Brain microvascular endothelial cell (primary cell): Measurements from ENCODE around the gene HIVEP3.

Experiments
- DNase-seq: peaks from one replicate; pipeline ENCODE4 v3.0.0-alpha.2; 2020
- H3K27ac ChIP-seq: fragments of 250-450 bp; sonication (Bioruptor Pico); 2 replicates; pipeline ENCODE4 v1.5.1; 2020; ENCODE audit warnings: mild to moderate bottlenecking, moderate library complexity
- H3K27me3 ChIP-seq: fragments of 250-450 bp; sonication (Bioruptor Pico); replicated peaks from 2 replicates; pipeline ENCODE4 v1.5.1; 2020; ENCODE audit warnings: mild to moderate bottlenecking
- H3K36me3 ChIP-seq: fragments of 250-450 bp; sonication (Bioruptor Pico); replicated peaks from 2 replicates; pipeline ENCODE4 v1.5.1; 2020; ENCODE audit warnings: mild to moderate bottlenecking
- H3K4me3 ChIP-seq: 2 replicates; pipeline ENCODE4 v1.5.1; 2011; ENCODE audit warnings: low read depth, mild to moderate bottlenecking, control low read depth, low read length, moderate library complexity
- in situ Hi-C: cut with HindIII; loops from 2 replicates; pipeline ENCODE4 v1.10.0; 2017; ENCODE audit warnings: low sequenced_read_pairs, low pct_ligation_motif_present
- TF ChIP-seq, protein P1 (sequence below): IDR thresholded peaks from 2 replicates; pipeline ENCODE4 v1.5.1; 2011; ENCODE audit warnings: low read depth, mild to moderate bottlenecking, moderate library complexity, low read length, control low read depth, inconsistent platforms; ENCODE audit errors: missing control alignments

The HIVEP3 gene

DNA sequence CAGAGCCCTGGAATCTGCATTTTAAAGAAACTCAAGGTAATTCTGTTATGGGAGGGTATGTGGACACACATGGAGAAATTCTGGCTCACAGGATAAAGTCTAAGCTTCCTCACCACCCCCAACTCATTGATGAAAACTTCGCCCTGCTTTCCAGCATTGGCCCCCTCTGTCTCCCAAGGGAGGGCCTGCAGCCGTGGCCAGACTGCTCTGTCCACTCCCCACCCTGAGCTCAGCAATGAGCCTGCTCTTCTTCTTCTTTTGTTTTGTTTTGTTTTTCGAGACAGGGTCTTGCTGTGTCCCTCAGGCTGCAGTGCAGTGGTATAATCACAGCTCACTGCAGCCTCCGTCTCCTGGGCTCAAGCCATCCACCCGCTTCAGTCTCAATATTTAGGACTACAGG is 297.5 kb downstream of the HIVEP3 start:
- TF ChIP-seq, protein P1, sequence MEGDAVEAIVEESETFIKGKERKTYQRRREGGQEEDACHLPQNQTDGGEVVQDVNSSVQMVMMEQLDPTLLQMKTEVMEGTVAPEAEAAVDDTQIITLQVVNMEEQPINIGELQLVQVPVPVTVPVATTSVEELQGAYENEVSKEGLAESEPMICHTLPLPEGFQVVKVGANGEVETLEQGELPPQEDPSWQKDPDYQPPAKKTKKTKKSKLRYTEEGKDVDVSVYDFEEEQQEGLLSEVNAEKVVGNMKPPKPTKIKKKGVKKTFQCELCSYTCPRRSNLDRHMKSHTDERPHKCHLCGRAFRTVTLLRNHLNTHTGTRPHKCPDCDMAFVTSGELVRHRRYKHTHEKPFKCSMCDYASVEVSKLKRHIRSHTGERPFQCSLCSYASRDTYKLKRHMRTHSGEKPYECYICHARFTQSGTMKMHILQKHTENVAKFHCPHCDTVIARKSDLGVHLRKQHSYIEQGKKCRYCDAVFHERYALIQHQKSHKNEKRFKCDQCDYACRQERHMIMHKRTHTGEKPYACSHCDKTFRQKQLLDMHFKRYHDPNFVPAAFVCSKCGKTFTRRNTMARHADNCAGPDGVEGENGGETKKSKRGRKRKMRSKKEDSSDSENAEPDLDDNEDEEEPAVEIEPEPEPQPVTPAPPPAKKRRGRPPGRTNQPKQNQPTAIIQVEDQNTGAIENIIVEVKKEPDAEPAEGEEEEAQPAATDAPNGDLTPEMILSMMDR, result no peak
- in situ Hi-C loops, result no loop called here
- H3K27ac ChIP-seq, result no peak overlapping the region
- no peak overlapping the region for H3K4me3 ChIP-seq
- no peaks in the 10 kb centered on the region for H3K27me3 ChIP-seq
- H3K36me3 ChIP-seq, result no peaks in the 10 kb centered on the region
- no peak for DNase-seq

DNA sequence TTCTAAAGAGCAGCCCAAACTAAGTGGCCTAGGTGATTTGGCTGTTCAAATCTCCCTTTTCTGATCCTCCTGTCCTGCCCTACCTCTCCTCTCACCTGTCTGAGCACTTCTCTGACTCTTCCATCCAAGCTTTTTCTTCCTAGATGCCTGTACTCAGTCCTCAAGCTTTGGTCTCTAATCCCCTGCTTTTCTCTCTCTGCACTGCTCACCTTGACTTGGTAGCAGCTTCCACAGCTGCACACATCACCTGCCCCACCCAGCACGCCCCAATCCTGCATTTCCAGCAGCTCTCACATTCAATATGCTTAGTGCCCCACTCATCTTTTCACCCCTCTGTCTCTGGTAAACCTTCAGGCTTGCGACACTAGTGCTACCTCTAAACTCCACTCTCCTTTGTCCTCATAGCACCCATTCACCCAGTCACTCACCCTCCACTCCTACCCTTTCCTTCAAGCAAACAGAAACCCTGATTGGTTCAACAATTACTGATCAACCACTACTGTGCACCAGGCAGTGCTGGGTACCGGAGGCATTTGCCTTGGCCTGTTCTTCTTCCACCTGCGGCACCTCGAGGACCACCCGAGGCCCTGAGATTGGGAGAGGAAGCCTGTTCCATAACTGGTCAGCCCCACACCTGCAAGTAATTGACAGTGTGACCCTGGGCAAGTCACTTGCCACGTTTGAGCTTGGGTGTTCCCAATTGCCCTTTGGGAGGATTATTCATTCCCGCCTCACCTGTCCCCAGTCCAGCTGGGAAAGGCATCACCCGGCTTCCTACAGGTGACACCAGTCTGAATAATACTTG is 298.2 kb downstream of the HIVEP3 start:
- DNase-seq, result no peak
- no peaks in the 10 kb centered on the region for H3K36me3 ChIP-seq
- TF ChIP-seq, protein P1, result no peak
- H3K4me3 ChIP-seq, result no peak overlapping the region
- no peak overlapping the region for H3K27ac ChIP-seq
- in situ Hi-C loops, result no loop called here
- H3K27me3 ChIP-seq, result no peaks in the 10 kb centered on the region

DNA sequence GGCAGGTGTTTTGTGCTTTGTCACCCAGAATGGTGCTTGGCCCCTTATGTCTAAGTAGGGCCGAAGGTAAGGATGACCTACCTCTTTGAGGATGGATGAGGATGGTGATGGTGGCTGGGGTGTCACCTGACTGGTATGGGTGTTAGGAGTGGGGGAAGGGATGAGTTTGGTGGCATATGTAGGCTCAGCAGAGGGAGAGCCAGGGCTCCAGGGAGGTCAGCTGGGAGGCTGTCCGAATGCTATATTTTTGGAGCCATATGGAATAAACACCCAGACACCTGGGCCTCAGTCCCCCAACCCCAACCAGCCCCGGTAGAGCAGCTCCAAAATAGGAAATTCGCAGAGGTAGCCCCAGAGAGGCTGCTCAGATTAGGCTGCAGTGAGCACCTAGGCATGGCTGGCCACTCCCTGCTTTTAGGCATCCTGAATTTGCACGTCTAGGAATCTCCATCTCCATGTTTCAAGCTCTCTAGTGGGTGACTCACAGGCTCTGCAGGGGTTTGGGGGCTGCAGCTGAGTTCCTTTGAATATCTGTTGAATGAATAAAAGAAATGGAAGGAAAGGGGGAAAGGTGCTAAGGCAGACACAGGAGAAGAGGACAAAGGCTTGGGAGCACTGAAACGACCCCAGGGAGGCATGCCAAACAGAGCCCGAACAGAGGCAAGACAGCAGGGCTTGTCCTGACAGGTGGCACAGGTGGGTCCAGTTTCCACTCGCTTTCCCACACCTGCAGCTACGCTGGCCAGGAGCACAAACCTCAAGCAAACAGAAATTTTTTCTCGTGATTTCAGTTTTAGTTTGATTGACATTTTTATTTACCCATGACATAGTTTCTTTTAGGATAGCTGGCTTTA is 299.0 kb downstream of the HIVEP3 start:
- no peaks in the 10 kb centered on the region for H3K36me3 ChIP-seq
- in situ Hi-C loops, result no loop called here
- H3K4me3 ChIP-seq, result no peak overlapping the region
- no peak overlapping the region for H3K27ac ChIP-seq
- DNase-seq, result no peak
- TF ChIP-seq, protein P1, result no peak
- no peaks in the 10 kb centered on the region for H3K27me3 ChIP-seq

DNA sequence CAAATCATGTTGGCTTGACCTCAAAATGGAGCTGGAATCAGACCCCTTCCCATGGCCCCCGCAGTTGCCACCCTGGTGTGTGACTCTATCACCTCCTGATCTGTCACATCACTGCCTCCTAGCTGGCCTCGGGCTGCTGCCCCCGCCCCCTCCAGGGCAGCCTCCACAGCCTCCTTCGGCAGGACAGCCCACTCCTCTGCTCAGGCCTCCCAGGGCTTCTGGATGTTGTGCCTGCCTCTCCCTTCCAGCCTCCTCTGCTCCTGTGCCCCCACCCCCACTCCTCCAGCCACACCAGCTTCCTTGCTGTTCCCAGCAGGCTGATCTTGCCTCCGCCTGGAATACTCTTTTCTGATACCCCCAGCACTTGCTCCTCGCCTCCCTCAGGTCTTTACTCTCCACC is 299.9 kb downstream of the HIVEP3 start:
- in situ Hi-C loops, result no loop called here
- no peaks in the 10 kb centered on the region for H3K27me3 ChIP-seq
- TF ChIP-seq, protein P1, result no peak
- H3K4me3 ChIP-seq, result no peak overlapping the region
- no peak overlapping the region for H3K27ac ChIP-seq
- no peak for DNase-seq
- no peaks in the 10 kb centered on the region for H3K36me3 ChIP-seq

DNA sequence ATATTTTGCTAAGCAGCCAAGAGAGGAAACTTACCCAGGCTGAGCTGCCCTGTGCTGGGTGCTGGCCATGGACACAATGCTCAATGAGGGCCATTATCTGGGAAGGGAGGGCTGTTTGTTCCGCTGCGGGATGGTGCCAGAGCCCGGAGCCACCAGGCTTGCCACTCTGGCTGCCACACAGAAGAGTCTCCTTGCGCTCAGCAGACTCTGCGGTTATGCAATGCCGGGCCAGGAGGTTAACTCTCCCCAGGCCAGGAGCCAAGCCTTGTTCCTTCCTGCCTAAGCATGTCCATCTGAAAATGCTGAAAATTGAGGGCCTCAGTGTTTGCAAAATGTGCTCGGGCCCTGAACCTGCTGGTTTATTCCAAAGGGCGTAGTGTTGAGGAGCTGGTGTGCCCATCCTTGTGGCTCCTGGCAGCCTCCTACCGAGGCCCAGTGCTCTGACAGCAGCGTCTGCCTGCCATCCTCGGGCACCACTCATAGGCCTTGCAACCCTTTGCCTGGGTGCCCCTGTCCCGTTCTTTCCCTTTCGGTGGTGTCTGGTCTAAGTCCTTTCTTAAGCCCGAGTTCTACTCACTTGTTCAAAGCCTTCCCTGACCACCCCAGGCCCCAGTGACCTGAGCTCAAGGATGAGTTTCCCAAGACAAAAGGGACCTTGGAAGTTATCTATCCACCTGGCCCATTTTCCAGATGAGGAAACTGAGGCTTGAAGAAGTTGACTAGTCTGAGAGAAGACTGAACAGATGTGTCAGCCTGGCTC is 300.5 kb downstream of the HIVEP3 start:
- no peak for DNase-seq
- TF ChIP-seq, protein P1, result no peak
- in situ Hi-C loops, result no loop called here

More for the DNA sequence above, 300.5 kb downstream of the HIVEP3 start:
- H3K36me3 ChIP-seq, result no peaks in the 10 kb centered on the region
- no peak overlapping the region for H3K4me3 ChIP-seq
- H3K27ac ChIP-seq, result no peak overlapping the region
- H3K27me3 ChIP-seq, result no peaks in the 10 kb centered on the region
